NCI-H2107 (cell line): Measurements from ENCODE around the gene BRAF.
"Not testable (repeated sequence)": the region's sequence is repeated elsewhere in the genome, so short reads cannot be mapped to it uniquely, and the experiment has no call there.

ENCODE experiments used
- DNase-seq: peaks from one replicate; lab custom pipeline; 2025; lab: John Stamatoyannopoulos, UW

BRAF gene

GRCh38 chr7:140771826-140772225, 152.9 kb downstream of the BRAF start:
- no peak for DNase-seq

GRCh38 chr7:140769852-140770251, 154.9 kb downstream of the BRAF start:
- DNase-seq, result no peak

GRCh38 chr7:140767418-140767817, 157.3 kb downstream of the BRAF start:
- DNase-seq, result no peak

- DNase-seq, result not testable (repeated sequence)
These were observed 159.3 kb downstream of the BRAF start for GRCh38 chr7:140765441-140765840.

- DNase-seq, result not testable (repeated sequence)
These were observed 161.6 kb downstream of the BRAF start for GRCh38 chr7:140763166-140763565.

- not testable (repeated sequence) for DNase-seq
These were observed 163.4 kb downstream of the BRAF start for GRCh38 chr7:140761375-140761774.

GRCh38 chr7:140754506-140754905, 170.2 kb downstream of the BRAF start:
- DNase-seq, result no peak

- DNase-seq, result no peak
These were observed 172.2 kb downstream of the BRAF start for GRCh38 chr7:140752533-140752932.

- DNase-seq, result no peak
These were observed 178.0 kb downstream of the BRAF start for GRCh38 chr7:140746751-140747150.

- DNase-seq, result no peak
These were observed 179.3 kb downstream of the BRAF start for GRCh38 chr7:140745266-140746058.

GRCh38 chr7:140744005-140744404, 180.7 kb downstream of the BRAF start:
- DNase-seq, result no peak

GRCh38 chr7:140743255-140743654, 181.5 kb downstream of the BRAF start:
- DNase-seq, result not testable (repeated sequence)

GRCh38 chr7:140738280-140738679, 186.4 kb downstream of the BRAF start:
- DNase-seq, result no peak

- DNase-seq, result no peak
These were observed 190.0 kb downstream of the BRAF start for GRCh38 chr7:140734729-140735128.

- no peak for DNase-seq
These were observed 190.6 kb downstream of the BRAF start for GRCh38 chr7:140734096-140734495.

GRCh38 chr7:140732416-140732815, 192.3 kb downstream of the BRAF start:
- DNase-seq, result no peak

- DNase-seq, result no peak
These were observed 198.4 kb downstream of the BRAF start for GRCh38 chr7:140726281-140726680.

- no peak for DNase-seq
These were observed 200.0 kb downstream of the BRAF start for GRCh38 chr7:140724706-140725105.

- no peak for DNase-seq
These were observed 201.2 kb downstream of the BRAF start for GRCh38 chr7:140723574-140723973.

- no peak for DNase-seq
These were observed 201.7 kb downstream of the BRAF start for GRCh38 chr7:140723006-140723405.

GRCh38 chr7:140722254-140722653, 202.5 kb downstream of the BRAF start:
- no peak for DNase-seq

GRCh38 chr7:140719721-140720120, 205.0 kb downstream of the BRAF start:
- DNase-seq, result peak; percentile 17

GRCh38 chr7:140714331-140715040, 210.2 kb downstream of the BRAF start:
- no peak for DNase-seq
